Endothelial cell of umbilical vein (primary cell): ENCODE measurements around the gene VPS51. TPM values are rescaled to one million over a fixed set of nuclear protein-coding genes. Genes with fewer than 3 reads are reported as not detected.

ENCODE experiments used
- BruUV-seq: library from RNA; stranded (reverse); fragments of 400-500 nt; replicated peaks from 2 replicates; lab custom pipeline; 2021; lab: Mats Ljungman, UMichigan
- CTCF ChIA-PET: fragments of 300-600, 350-600 bp; sonication (Branson Sonifier 250); formaldehyde crosslinking; loops from one replicate; lab custom pipeline; 2021; ENCODE audit warnings: antibody characterized with exemption, inconsistent platforms; lab: Charles Lee
- POLR2A ChIA-PET: fragments of 300-600, 350-600 bp; sonication (Branson Sonifier 250); formaldehyde crosslinking; loops from one replicate; lab custom pipeline; 2021; ENCODE audit warnings: antibody characterized with exemption, inconsistent platforms; lab: Charles Lee
- DNase-seq: peaks from one replicate; pipeline ENCODE4 v3.0.0-alpha.2; 2011; ENCODE audit warnings: low read depth, low spot score
- FAIRE-seq: peaks from 2 replicates; lab custom pipeline; 2011; peaks lifted over from hg19 to GRCh38; lab: Jason Lieb, UNC
- H2AFZ ChIP-seq: 2 replicates; pipeline ENCODE4 v1.6.0; 2012; ENCODE audit warnings: low read depth, low read length, control low read depth, inconsistent platforms
- H3K27ac ChIP-seq: 2 replicates; pipeline ENCODE4 v1.5.1; 2011; ENCODE audit warnings: low read depth, mild to moderate bottlenecking, control low read depth, low read length, moderate library complexity; ENCODE audit not compliant: insufficient read depth
- H3K27me3 ChIP-seq, 2 experiments: 2 replicates each; pipeline versions ENCODE4 v1.6.0 to v1.6.1; 2011; ENCODE audit warnings: low read length in 2 of 2, mixed read lengths in 1 of 2; ENCODE audit not compliant: control insufficient read depth in 2 of 2, insufficient read depth in 2 of 2
- H3K36me3 ChIP-seq, 2 experiments: 2 replicates in 1 of 2; 3 replicates in 1 of 2; pipeline ENCODE4 v1.5.1; 2011; ENCODE audit warnings: low read length in 2 of 2, mild to moderate bottlenecking in 1 of 2, moderate library complexity in 1 of 2; ENCODE audit not compliant: control insufficient read depth in 2 of 2, insufficient read depth in 2 of 2; ENCODE audit errors: extremely low read depth in 1 of 2
- H3K4me1 ChIP-seq: 3 replicates; pipeline ENCODE4 v1.5.1; 2011; ENCODE audit warnings: mild to moderate bottlenecking, low read length; ENCODE audit not compliant: control insufficient read depth, insufficient read depth; ENCODE audit errors: extremely low read depth
- H3K4me2 ChIP-seq: 2 replicates; pipeline ENCODE4 v1.6.1; 2011; ENCODE audit warnings: low read length, control low read depth, mixed read lengths; ENCODE audit not compliant: insufficient read depth
- H3K4me3 ChIP-seq, 3 experiments: fragments of 200-600 bp in 1 of 3; sonication (generic), shearing (Covaris generic) in 1 of 3; replicated peaks in 1 of 3; 2 replicates each; pipeline ENCODE4 v1.5.1; 2011 to 2016; ENCODE audit warnings: control low read depth in 3 of 3, low read length in 3 of 3, mild to moderate bottlenecking in 2 of 3, inconsistent platforms in 1 of 3, low read depth in 1 of 3, moderate library complexity in 1 of 3; ENCODE audit not compliant: insufficient read depth in 1 of 3
- H3K79me2 ChIP-seq: 2 replicates; pipeline ENCODE4 v1.6.0; 2012; ENCODE audit warnings: low read length, inconsistent platforms; ENCODE audit not compliant: control insufficient read depth, insufficient read depth
- H3K9ac ChIP-seq: replicated peaks from 2 replicates; pipeline ENCODE3; 2011; ENCODE audit warnings: low read length, control low read depth; ENCODE audit not compliant: insufficient read depth; ENCODE audit errors: extremely low read depth
- H3K9me1 ChIP-seq: replicated peaks from 3 replicates; pipeline ENCODE4 v1.6.0; 2011; ENCODE audit warnings: mild to moderate bottlenecking, low read length; ENCODE audit not compliant: control insufficient read depth, insufficient read depth; ENCODE audit errors: extremely low read depth
- H3K9me3 ChIP-seq: replicated peaks from 2 replicates; pipeline ENCODE4 v1.5.1; 2012; ENCODE audit warnings: low read length, inconsistent platforms; ENCODE audit not compliant: control insufficient read depth, insufficient read depth
- H4K20me1 ChIP-seq: replicated peaks from 2 replicates; pipeline ENCODE3; 2011; ENCODE audit warnings: mild to moderate bottlenecking, low read length; ENCODE audit not compliant: control insufficient read depth, insufficient read depth; ENCODE audit errors: extremely low read depth
- CTCF ChIP-seq, 2 donors: IDR thresholded peaks; 1 replicate in 1 of 2; 2 replicates in 1 of 2; pipeline ENCODE4 v1.5.1; 2011; ENCODE audit warnings: low read length in 2 of 2, mild to moderate bottlenecking in 2 of 2, moderate library complexity in 2 of 2, control low read depth in 1 of 2, inconsistent platforms in 1 of 2, low read depth in 1 of 2; ENCODE audit not compliant: insufficient read depth in 1 of 2; ENCODE audit errors: extremely low read depth in 1 of 2
- FOS ChIP-seq: IDR thresholded peaks from 2 replicates; pipeline ENCODE4 v1.6.1; 2011; ENCODE audit warnings: mild to moderate bottlenecking, low read length, moderate library complexity, borderline replicate concordance; ENCODE audit not compliant: insufficient read depth
- JUN ChIP-seq: IDR thresholded peaks from 2 replicates; pipeline ENCODE4 v1.6.1; 2011; ENCODE audit warnings: borderline replicate concordance, low read depth; ENCODE audit not compliant: insufficient read length, insufficient read depth
- MYC ChIP-seq: IDR thresholded peaks from one replicate; pipeline ENCODE4 v1.6.1; 2011; ENCODE audit warnings: mild to moderate bottlenecking, low read depth, low read length
- POLR2AphosphoS5 ChIP-seq: IDR thresholded peaks from 2 replicates; pipeline ENCODE4 v1.6.1; 2012; ENCODE audit warnings: low read depth, mild to moderate bottlenecking, control low read depth, low read length, moderate library complexity; ENCODE audit not compliant: insufficient read depth
- dilution Hi-C: fragments of 300-500 bp; cut with MboI; formaldehyde crosslinking; loops from one replicate; pipeline ENCODE4 v1.15.0; 2019; ENCODE audit warnings: low sequenced_read_pairs; ENCODE audit not compliant: extremely low pct_ligation_motif_present
- intact Hi-C: fragments of 100-400 bp; cut with micrococcal nuclease; formaldehyde crosslinking; loops from one replicate; pipeline ENCODE4 v1.10.0; 2022
- polyA plus RNA-seq, 4 experiments: library from polyadenylated mRNA; depleted of rRNA in 3 of 4; stranded (reverse) in 3 of 4; unstranded in 1 of 4; fragments of >200 nt; gene quantifications; 2 replicates each; pipeline versions ENCODE4 v1.2.1 to v1.2.3, GENCODE V29; 2011 to 2012; ENCODE audit warnings: missing spikeins in 1 of 4
- total RNA-seq: library from RNA; stranded (reverse); gene quantifications from 2 replicates; pipeline ENCODE4 v1.2.3, GENCODE V29; 2021

VPS51 gene
- total and polyA plus RNA-seq, 2 donors (not counting 3 experiments of a cell fraction or from before 2014, with no cell fraction given), result 108 to 146 TPM

GRCh38 chr11:65150509-65151299 lies 54.7 kb downstream of the VPS51 start:
- FAIRE-seq (peak; percentile 95), DNase-seq (peak; percentile 68)
- Histone ChIP-seq H2AFZ (no peak overlapping the region), H3K9me3 (no peaks in the 10 kb centered on the region), H3K9me1 (no peaks in the 10 kb centered on the region), H3K79me2 (no peaks in the 10 kb centered on the region), H3K27me3 (peaks cover 4 to 7% of the 10 kb centered on the region in 2 experiments), H3K4me2 (no peak overlapping the region), H3K27ac (no peak overlapping the region), H3K36me3 (no peaks in the 10 kb centered on the region), H3K4me3 (no peak overlapping the region), H4K20me1 (no peaks in the 10 kb centered on the region), H3K4me1 (peaks cover 7% of the 10 kb centered on the region), H3K9ac (no peak overlapping the region)
- no TSS peak for BruUV-seq
- CTCF ChIA-PET, result no interaction called here
- POLR2A ChIA-PET, result no interaction called here
- intact Hi-C loops (no loop called here), dilution Hi-C loops (no loop called here)
- peak; percentile 20 for TF ChIP-seq POLR2AphosphoS5
- no peak for TF ChIP-seq CTCF (IDR thresholded peaks at IDR 0.05; ENCODE audit: extremely low read depth in 1 of 2, insufficient read depth in 1 of 2, low read depth in 1 of 2, low read length in 2 of 2)
- TF ChIP-seq JUN, result no peak
- peak; percentile 69 for TF ChIP-seq FOS
- TF ChIP-seq MYC, result no peak
